ENCODE measurements around the gene KATNBL1. TPM values are rescaled to one million over a fixed set of nuclear protein-coding genes. Genes with fewer than 3 reads are reported as not detected.
A peak's percentile ranks its signal among the peaks of the same experiment; 100 is the strongest.
"Not testable (repeated sequence)": the region's sequence is repeated elsewhere in the genome, so short reads cannot be mapped to it uniquely, and the experiment has no call there.

KATNBL1 gene
- polyA plus RNA-seq, 1 donor from 2014 or later = 51.6 TPM

DNA sequence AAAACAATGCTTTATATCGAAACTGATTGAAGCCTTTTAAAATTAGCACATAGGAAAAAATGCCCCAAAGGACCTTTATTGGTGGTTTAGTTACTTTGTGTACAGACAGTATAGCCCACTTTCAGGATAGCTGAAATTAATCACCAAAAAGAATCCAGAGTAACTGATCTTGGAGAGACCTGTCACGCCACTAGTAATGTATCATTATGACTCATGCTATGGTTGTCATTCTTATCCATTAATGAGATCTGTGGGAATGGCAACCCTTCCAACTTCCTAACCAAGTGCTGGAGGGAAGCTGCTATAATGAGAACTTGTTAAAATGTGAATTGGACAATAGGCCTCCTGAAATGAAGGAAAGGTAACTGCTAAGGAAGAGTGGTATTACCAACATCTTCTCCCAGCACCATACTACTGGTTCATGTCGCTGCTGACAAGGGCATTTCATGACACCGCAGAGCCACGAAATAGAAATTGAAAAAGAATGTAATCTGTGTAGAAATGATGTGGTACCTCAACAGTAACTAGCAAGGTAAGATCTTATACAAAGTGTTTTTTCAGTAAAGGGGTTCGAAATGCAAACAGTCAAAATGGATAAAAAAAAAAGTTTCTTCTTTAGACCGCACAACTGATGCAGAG lies 7.8 kb upstream of the KATNBL1 start:
- H3K27ac Mint-ChIP-seq = no peak overlapping the region
- H3K9me3 Mint-ChIP-seq = no peaks in the 10 kb centered on the region
- no peaks in the 10 kb centered on the region for H3K4me1 Mint-ChIP-seq
- H3K4me3 Mint-ChIP-seq = no peak overlapping the region
- H3K27me3 Mint-ChIP-seq = peaks cover 2% of the 10 kb centered on the region
- peaks cover 1% of the 10 kb centered on the region for H3K36me3 Mint-ChIP-seq

DNA sequence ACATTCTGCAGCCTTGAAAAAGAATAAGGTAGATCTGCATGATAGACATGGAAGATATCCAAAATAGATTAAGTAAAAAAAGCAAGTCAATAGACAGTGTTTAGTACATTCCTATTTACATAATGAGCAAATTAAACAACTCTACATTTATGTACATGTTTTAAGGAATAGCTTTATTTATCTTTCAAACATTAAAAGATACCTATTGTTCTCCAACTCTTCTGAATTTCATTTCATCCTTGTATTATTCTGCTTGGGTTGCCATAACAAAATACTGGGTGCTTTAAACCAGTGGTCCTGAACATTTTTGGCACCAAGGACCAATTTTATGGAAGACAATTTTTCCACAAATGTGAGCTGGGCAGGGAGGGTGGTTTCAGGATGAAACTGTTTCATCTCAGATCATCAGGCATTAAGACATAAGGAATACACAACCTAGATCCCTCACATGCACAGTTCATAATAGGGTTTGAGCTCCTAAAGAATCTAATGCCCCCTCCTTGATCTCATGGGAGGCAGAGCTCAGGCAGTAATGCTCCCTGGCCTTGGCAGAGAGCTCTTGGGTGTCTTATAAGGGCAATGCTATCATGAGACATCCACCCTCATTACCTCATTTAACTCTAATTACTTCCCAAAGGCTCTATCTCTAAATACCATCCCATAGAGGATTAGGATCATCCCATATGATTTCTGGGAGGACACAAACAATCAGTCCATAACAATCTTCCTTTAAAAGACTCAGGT lies 6.8 kb upstream of the KATNBL1 start:
- H3K36me3 Mint-ChIP-seq = peaks cover 1% of the 10 kb centered on the region
- H3K27ac Mint-ChIP-seq = no peak overlapping the region
- H3K4me3 Mint-ChIP-seq = no peak overlapping the region
- no peaks in the 10 kb centered on the region for H3K4me1 Mint-ChIP-seq
- H3K9me3 Mint-ChIP-seq = no peaks in the 10 kb centered on the region
- peaks cover 2% of the 10 kb centered on the region for H3K27me3 Mint-ChIP-seq

- H3K9me3 Mint-ChIP-seq = no peaks in the 10 kb centered on the region
- peaks cover 2 to 3% (median 2%) of the 10 kb centered on the region in 3 donors for H3K4me1 Mint-ChIP-seq
- H3K27ac Mint-ChIP-seq = no peak overlapping the region
- H3K36me3 Mint-ChIP-seq = peaks cover 1% of the 10 kb centered on the region
- H3K4me3 Mint-ChIP-seq = no peak overlapping the region
- H3K27me3 Mint-ChIP-seq = peaks cover 2% of the 10 kb centered on the region
These were observed 4.2 kb upstream of the KATNBL1 start for GRCh38 chr15:34214135-34214534.

DNA sequence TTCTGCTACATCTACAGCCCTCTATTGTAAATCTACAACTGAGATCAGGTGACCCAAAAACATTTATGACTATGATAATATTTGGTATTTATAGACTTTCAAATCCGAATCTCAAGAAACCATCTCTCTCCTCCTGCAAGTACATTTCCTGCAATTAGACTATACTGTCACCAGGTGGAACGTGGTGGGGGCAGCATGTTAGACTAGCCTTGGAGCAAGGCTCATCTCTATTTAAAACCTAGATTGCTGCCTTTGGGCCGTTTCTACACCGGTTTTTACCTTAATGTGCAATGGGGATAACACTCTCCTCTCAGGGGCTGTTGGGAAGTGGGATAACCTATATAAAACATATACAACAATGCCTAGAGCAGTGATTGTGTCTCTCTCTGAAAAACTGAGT lies 3.8 kb upstream of the KATNBL1 start:
- Mint-ChIP-seq H3K36me3 (peaks cover 1% of the 10 kb centered on the region), H3K9me3 (no peaks in the 10 kb centered on the region), H3K4me1 (peaks cover 4 to 7% (median 5%) of the 10 kb centered on the region in 3 donors), H3K27me3 (peaks cover 2% of the 10 kb centered on the region), H3K4me3 (no peak overlapping the region), H3K27ac (no peak overlapping the region)

DNA sequence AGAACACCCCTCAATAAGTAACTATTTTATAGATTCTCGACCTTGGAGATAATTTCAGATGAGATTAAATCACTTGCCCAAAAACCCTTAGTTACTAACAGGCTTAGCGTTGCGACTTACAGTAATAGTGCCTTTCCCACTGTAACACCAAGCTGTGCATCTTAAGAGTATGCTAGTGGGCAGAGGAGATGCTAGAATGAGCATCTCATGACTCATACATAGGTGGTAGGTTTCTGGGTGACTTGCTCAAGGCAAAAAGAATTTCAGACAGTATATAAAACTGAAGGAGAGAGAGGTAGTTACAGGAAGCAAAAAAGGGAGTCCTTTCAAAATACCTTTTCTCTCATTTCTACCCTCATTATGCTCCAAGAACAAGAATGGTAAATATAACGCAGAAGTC lies 3.9 kb downstream of the KATNBL1 start:
- Mint-ChIP-seq H3K4me1 (peaks cover 11 to 21% (median 15%) of the 10 kb centered on the region in 3 donors), H3K36me3 (peaks cover 1% of the 10 kb centered on the region), H3K27ac (no peak overlapping the region), H3K27me3 (no peaks in the 10 kb centered on the region), H3K4me3 (peak overlapping the region in 1 of 4 donors; percentile 81), H3K9me3 (no peaks in the 10 kb centered on the region)

DNA sequence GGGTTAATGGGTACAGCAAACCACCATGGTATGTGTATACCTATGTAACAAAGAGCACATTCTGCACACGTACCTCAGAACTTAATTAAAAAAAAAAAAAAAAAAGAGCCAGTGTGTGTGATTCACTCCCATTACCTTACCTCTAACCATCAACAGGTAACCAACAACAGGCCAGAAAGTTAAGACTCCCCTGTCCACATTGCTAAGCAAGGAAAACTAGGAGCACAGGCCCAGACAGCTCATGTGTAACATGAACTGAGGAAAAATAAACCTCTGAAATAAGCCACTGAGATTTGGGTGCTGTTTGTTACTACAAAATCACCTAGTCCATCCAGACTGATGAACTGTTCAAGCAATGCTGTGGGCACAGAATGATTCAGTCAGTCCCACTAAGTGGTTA lies 6.0 kb downstream of the KATNBL1 start:
- H3K27ac Mint-ChIP-seq = no peak overlapping the region

DNA sequence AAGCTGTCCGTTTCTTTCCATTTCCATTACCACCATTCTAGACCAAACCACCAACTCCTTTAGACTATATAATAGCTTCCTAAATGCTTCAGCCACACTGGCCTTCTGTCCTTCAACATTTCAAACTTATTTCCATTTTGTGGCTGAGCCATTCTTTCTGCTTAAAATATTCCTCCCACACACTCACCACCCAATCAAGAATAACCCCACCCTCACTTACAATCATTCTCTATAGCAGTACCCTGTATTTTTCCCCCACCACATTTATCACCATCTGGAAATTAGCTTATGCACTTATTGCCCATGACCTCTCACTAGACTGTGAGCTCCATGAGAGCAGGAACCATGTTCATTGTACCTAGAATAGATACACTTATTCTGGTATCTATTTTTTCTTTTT lies 6.6 kb downstream of the KATNBL1 start:
- H3K36me3 Mint-ChIP-seq = peaks cover 3% of the 10 kb centered on the region
- no peak overlapping the region for H3K4me3 Mint-ChIP-seq
- peak overlapping the region in 1 of 3 donors; percentile 2 for H3K27ac Mint-ChIP-seq
- peaks cover 5 to 14% (median 6%) of the 10 kb centered on the region in 3 donors for H3K4me1 Mint-ChIP-seq
- no peaks in the 10 kb centered on the region for H3K9me3 Mint-ChIP-seq
- H3K27me3 Mint-ChIP-seq = no peaks in the 10 kb centered on the region

More for the DNA sequence above, 6.0 kb downstream of the KATNBL1 start:
- Mint-ChIP-seq H3K9me3 (no peaks in the 10 kb centered on the region), H3K4me1 (peaks cover 10 to 19% (median 11%) of the 10 kb centered on the region in 3 donors), H3K4me3 (no peak overlapping the region), H3K36me3 (peaks cover 3% of the 10 kb centered on the region), H3K27me3 (no peaks in the 10 kb centered on the region)

- H3K27me3 Mint-ChIP-seq, H3K4me3 Mint-ChIP-seq, H3K27ac Mint-ChIP-seq, H3K36me3 Mint-ChIP-seq, H3K9me3 Mint-ChIP-seq: not testable (repeated sequence)
- peaks cover 12 to 20% (median 15%) of the 10 kb centered on the region in 3 donors for H3K4me1 Mint-ChIP-seq
These were observed 16.6 kb downstream of the KATNBL1 start for GRCh38 chr15:34193272-34193671.

DNA sequence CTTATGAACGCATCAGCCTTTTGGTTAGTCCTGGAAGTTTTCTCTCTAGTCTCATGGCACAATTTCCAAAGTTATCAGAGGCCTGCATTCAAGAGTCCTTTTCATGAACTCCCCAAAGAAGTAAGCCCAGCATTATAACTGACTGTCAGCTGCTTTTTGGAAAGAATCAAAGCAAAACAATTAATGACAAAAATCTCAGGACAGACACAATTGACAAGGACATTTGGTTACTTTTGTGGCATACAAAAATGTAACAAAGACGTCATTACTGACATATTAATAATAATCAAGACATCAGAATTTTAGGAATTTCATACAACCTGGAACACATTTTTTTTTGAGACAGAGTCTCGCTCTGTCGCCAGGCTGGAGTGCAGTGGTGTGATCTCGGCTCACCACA lies 21.2 kb downstream of the KATNBL1 start:
- H3K4me3 Mint-ChIP-seq = no peak overlapping the region
- H3K36me3 Mint-ChIP-seq = peaks cover 12% of the 10 kb centered on the region
- H3K4me1 Mint-ChIP-seq = peaks cover 17 to 27% (median 18%) of the 10 kb centered on the region in 3 donors
- H3K27me3 Mint-ChIP-seq = no peaks in the 10 kb centered on the region
- H3K9me3 Mint-ChIP-seq = no peaks in the 10 kb centered on the region
- H3K27ac Mint-ChIP-seq = peak overlapping the region in 1 of 3 donors; percentile 23

DNA sequence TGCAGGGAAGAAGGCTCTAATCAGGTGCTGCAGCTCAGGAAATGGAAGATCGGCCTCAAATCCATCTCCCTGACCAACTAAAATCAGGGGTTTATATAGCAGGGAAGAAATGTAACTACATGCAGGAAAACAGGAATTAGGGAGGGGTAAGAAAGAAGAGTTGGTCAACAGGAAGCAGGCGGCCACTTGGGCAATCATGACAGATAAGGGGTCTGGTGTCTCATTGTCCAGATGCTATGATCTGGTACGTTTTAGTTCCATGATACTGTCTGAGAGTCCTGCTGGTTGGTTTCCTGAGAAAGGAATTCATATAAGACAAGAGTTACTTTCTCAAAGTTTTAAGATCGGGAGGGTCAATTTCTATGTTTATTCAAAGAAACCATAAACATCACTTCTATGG lies 24.2 kb downstream of the KATNBL1 start:
- Mint-ChIP-seq H3K27me3 (no peaks in the 10 kb centered on the region), H3K4me3 (peak overlapping the region in 1 of 4 donors; percentile 12), H3K36me3 (peaks cover 12% of the 10 kb centered on the region), H3K9me3 (no peaks in the 10 kb centered on the region), H3K4me1 (peaks cover 15 to 24% (median 20%) of the 10 kb centered on the region in 3 donors), H3K27ac (peak overlapping the region in 1 of 3 donors; percentile 69)

GRCh38 chr15:34182942-34183341 lies 27.0 kb downstream of the KATNBL1 start:
- Mint-ChIP-seq H3K27me3 (no peaks in the 10 kb centered on the region), H3K36me3 (peaks cover 14% of the 10 kb centered on the region), H3K27ac (no peak overlapping the region), H3K9me3 (peaks cover 0 to 2% (median 0%) of the 10 kb centered on the region in 3 donors), H3K4me3 (no peak overlapping the region), H3K4me1 (peaks cover 9 to 19% (median 12%) of the 10 kb centered on the region in 3 donors)

DNA sequence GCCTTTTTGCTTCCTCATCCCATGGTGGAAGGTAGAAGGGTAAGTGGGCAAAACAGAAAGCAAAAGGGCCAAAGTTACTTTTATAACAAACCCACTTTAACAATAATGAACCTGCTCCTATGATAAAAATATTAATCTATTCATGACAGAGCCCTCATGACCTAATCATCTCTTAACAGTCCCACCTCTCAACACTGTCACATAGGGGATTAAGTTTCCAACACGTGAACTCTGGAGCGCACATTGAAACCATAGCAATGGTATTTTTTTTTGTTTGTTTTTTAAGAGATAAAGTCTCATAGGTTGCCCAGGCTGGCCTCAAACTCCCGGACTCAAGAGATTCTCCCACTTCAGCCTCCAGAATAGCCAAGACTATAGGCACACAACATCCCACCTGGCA lies 30.7 kb downstream of the KATNBL1 start:
- Mint-ChIP-seq H3K9me3 (peaks cover 4 to 7% (median 5%) of the 10 kb centered on the region in 3 donors), H3K4me3 (no peak overlapping the region), H3K4me1 (peaks cover 7 to 12% (median 10%) of the 10 kb centered on the region in 3 donors), H3K27me3 (no peaks in the 10 kb centered on the region), H3K27ac (no peak overlapping the region), H3K36me3 (peaks cover 10% of the 10 kb centered on the region)

- H3K4me1 Mint-ChIP-seq = peaks cover 3 to 17% (median 4%) of the 10 kb centered on the region in 3 donors
- H3K36me3 Mint-ChIP-seq = peaks cover 15% of the 10 kb centered on the region
- not testable (repeated sequence) for H3K27me3 Mint-ChIP-seq, H3K4me3 Mint-ChIP-seq, H3K27ac Mint-ChIP-seq
- peaks cover 1 to 22% (median 22%) of the 10 kb centered on the region in 3 donors for H3K9me3 Mint-ChIP-seq
These were observed 43.8 kb downstream of the KATNBL1 start for GRCh38 chr15:34165987-34166573.

DNA sequence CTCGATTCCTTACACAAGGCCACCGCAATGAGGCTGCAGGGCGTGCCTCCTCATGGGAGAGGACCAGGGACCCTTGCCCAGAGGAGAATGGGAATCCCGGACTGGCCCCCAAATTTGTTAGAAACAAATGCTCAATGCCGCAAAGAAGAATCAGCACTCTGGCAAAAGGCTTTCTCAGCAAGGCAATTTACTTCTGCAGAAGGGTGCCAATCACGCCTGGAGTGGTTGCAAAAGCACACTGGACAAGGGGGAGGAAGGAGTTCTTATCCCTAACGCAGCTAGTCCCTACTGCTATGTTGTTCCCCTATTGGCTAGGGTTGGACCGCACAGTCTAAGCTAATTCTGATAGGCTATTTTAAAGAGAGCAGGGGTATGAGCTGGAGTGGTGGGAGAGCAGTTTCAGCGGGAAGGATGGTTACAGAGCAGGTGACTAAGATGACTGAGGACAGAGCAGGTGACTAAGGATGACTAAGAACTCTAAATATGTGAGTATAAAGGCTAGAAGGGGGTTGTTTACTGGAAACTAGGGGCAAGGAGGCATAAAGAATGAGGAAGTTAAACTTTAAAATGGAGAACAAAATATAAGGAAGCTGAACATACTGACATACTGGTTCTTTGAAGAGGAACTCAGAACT lies 48.5 kb downstream of the KATNBL1 start:
- peaks cover 5 to 13% (median 10%) of the 10 kb centered on the region in 3 donors for H3K9me3 Mint-ChIP-seq
- peaks cover 37% of the 10 kb centered on the region for H3K36me3 Mint-ChIP-seq
- H3K4me1 Mint-ChIP-seq = peaks cover 0 to 7% (median 0%) of the 10 kb centered on the region in 3 donors
- no peaks in the 10 kb centered on the region for H3K27me3 Mint-ChIP-seq
- H3K4me3 Mint-ChIP-seq = peak overlapping the region in 1 of 4 donors; percentile 27
- peak overlapping the region in 1 of 3 donors; percentile 89 for H3K27ac Mint-ChIP-seq

DNA sequence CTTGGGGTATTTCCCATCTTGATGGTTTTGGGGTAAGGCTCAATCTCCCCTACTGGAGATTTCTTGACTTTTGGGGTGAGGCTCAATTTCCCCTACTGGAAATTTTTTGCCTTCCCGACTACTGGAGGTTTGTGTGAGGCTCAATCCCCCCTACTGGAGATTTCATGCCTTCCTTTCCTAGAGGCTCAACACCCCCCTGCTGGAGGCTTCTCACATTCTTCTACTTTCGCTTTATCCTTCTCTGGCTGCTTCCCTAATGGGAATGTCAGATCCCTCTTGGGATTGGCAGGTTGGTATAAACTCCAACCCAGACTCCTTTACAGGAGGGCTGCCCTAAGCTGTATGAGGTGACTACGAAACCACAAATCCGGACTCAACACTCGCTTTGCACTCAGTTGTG lies 49.2 kb downstream of the KATNBL1 start:
- Mint-ChIP-seq H3K9me3 (peaks cover 7 to 14% (median 13%) of the 10 kb centered on the region in 3 donors), H3K4me3 (no peak overlapping the region), H3K4me1 (peaks cover 0 to 7% (median 0%) of the 10 kb centered on the region in 3 donors), H3K27ac (no peak overlapping the region), H3K36me3 (peaks cover 43% of the 10 kb centered on the region), H3K27me3 (no peaks in the 10 kb centered on the region)

All from IgD-negative memory B cell (primary cell).